Esophagus squamous epithelium (tissue), 5 donors: Measurements from ENCODE around the gene ROMO1. TPM values are rescaled to one million over a fixed set of nuclear protein-coding genes. Genes with fewer than 3 reads are reported as not detected.

Experiments
- DNase-seq: peaks from one replicate; lab custom pipeline; 2025; lab: John Stamatoyannopoulos, UW
- H3K27ac ChIP-seq, 4 donors: fragments of 200-600 bp; sonication (generic); one replicate each; pipeline ENCODE4 v1.5.1; 2016 to 2019; ENCODE audit warnings: mild to moderate bottlenecking in 1 of 4
- H3K27me3 ChIP-seq, 4 donors: fragments of 200-600 bp; sonication (generic); 1 replicate in 3 of 4; 2 replicates in 1 of 4; pipeline versions ENCODE4 v1.5.1 to v1.6.0; 2017 to 2021; ENCODE audit warnings: antibody characterized with exemption in 1 of 4
- H3K36me3 ChIP-seq, 3 donors: fragments of 200-600 bp; sonication (generic); one replicate each; pipeline ENCODE4 v1.5.1; 2016 to 2019
- H3K4me1 ChIP-seq, 3 donors: fragments of 200-600 bp; sonication (generic); one replicate each; pipeline ENCODE4 v1.5.1; 2017 to 2019
- H3K4me3 ChIP-seq, 4 donors: fragments of 200-600 bp; sonication (generic); 1 replicate in 3 of 4; 2 replicates in 1 of 4; pipeline ENCODE4 v1.5.1; 2016 to 2019; ENCODE audit warnings: mild to moderate bottlenecking in 2 of 4, moderate library complexity in 1 of 4
- H3K9me3 ChIP-seq, 3 donors: fragments of 200-600 bp; sonication (generic); one replicate each; pipeline ENCODE4 v1.5.1; 2016 to 2019
- POLR2A ChIP-seq, 4 donors: fragments of 450-650 bp; IDR thresholded peaks; one replicate each; pipeline ENCODE4 v1.6.1; 2017; ENCODE audit warnings: antibody characterized with exemption in 4 of 4, mild to moderate bottlenecking in 4 of 4, moderate library complexity in 3 of 4
- WGBS, 2 donors: methylation state at CpG; one replicate each; pipeline ENCODE4 v1.1.5; 2018; 5-methylcytosine and 5-hydroxymethylcytosine counted together
- intact Hi-C: fragments of 100-400 bp; cut with DNase I; formaldehyde crosslinking; loops from one replicate; pipeline ENCODE4 v1.15.0; 2022
- total RNA-seq, 4 donors: library from RNA; depleted of rRNA; stranded (reverse); fragments of >200 nt; gene quantifications; one replicate each; pipeline ENCODE4 v1.1.0, GENCODE V29; 2016
- TF ChIP-seq, protein P1 (sequence below), 6 experiments: fragments of 450-650 bp in 4 of 6; fragments of 200-600 bp in 2 of 6; sonication (generic) in 2 of 6; IDR thresholded peaks; one replicate each; pipeline ENCODE4 v1.5.1; 2016 to 2019; ENCODE audit warnings: antibody characterized with exemption in 6 of 6, mild to moderate bottlenecking in 4 of 6, moderate library complexity in 4 of 6
- donor health status: DM: yes; HTN: yes; CAD: no.

Gene ROMO1
- total RNA-seq, 4 donors from 2014 or later = 178 to 290 (median 228) TPM

DNA sequence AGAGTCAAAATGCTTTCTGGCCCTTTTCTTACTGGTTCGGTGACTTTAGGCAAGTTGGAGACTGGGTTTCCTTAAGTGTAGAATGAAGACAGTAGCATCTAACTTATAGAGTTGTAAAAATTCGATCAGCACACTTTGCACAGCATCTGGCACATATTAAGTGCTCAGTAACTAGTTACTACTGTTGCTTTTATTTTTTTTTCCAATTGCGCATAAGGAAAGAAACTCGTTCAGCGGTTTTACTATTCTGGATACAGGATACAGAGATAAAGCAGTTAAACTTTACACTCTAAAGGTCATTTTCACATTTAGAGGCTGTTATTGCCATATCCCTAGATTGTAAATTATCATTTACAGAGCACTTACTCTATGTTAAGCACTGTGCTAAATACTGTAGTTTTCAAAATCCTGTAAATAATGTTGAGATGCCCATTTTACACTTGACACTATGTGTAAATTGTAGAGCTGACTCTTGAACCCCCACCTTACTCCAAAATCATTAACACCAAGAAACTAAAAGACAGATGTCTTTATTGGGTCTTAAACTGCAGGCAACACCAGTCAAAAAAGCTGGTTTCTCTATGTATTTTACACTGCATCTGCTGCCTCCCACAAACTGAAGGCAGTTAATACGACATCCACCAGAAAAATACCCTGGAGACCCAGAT, 886 bp downstream of the ROMO1 start:
- 18 to 19% methylated on average over 6 of the region's 6 CpGs for WGBS, 2 donors
- H3K9me3 ChIP-seq = no peaks in the 10 kb centered on the region
- peak overlapping the region; percentile 62 to 97 (median 90) for H3K4me3 ChIP-seq
- no peak for DNase-seq
- TF ChIP-seq, protein P1, sequence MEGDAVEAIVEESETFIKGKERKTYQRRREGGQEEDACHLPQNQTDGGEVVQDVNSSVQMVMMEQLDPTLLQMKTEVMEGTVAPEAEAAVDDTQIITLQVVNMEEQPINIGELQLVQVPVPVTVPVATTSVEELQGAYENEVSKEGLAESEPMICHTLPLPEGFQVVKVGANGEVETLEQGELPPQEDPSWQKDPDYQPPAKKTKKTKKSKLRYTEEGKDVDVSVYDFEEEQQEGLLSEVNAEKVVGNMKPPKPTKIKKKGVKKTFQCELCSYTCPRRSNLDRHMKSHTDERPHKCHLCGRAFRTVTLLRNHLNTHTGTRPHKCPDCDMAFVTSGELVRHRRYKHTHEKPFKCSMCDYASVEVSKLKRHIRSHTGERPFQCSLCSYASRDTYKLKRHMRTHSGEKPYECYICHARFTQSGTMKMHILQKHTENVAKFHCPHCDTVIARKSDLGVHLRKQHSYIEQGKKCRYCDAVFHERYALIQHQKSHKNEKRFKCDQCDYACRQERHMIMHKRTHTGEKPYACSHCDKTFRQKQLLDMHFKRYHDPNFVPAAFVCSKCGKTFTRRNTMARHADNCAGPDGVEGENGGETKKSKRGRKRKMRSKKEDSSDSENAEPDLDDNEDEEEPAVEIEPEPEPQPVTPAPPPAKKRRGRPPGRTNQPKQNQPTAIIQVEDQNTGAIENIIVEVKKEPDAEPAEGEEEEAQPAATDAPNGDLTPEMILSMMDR (IDR thresholded peaks at IDR 0.05) = no peak
- TF ChIP-seq POLR2A (IDR thresholded peaks at IDR 0.05) = no peak
- intact Hi-C loops = no loop called here
- peaks cover 14 to 42% (median 21%) of the 10 kb centered on the region in 3 donors for H3K4me1 ChIP-seq
- H3K27me3 ChIP-seq = no peaks in the 10 kb centered on the region
- H3K36me3 ChIP-seq = peaks cover 14 to 64% (median 23%) of the 10 kb centered on the region in 3 donors
- H3K27ac ChIP-seq = peak overlapping the region; percentile 89 to 98 (median 96)

DNA sequence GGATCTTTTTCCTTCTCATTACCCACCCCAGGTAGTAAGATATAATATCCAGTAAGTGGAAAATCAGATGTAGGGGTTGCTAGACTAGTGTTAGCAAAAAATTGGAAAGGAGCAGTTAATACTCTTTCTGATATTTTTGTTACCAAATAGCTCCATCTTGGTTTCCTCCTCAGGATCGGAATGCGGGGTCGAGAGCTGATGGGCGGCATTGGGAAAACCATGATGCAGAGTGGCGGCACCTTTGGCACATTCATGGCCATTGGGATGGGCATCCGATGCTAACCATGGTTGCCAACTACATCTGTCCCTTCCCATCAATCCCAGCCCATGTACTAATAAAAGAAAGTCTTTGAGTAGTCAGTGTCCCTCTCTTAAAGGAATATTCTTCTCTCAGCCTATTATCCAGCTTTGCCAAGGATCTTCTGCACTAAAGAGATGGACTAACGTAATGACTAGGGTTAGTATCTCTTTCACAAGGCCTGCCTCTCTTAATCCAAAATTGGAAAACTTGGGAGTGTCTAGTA, 1.5 kb downstream of the ROMO1 start:
- no peak for DNase-seq
- peaks cover 19 to 64% (median 28%) of the 10 kb centered on the region in 3 donors for H3K36me3 ChIP-seq

DNA sequence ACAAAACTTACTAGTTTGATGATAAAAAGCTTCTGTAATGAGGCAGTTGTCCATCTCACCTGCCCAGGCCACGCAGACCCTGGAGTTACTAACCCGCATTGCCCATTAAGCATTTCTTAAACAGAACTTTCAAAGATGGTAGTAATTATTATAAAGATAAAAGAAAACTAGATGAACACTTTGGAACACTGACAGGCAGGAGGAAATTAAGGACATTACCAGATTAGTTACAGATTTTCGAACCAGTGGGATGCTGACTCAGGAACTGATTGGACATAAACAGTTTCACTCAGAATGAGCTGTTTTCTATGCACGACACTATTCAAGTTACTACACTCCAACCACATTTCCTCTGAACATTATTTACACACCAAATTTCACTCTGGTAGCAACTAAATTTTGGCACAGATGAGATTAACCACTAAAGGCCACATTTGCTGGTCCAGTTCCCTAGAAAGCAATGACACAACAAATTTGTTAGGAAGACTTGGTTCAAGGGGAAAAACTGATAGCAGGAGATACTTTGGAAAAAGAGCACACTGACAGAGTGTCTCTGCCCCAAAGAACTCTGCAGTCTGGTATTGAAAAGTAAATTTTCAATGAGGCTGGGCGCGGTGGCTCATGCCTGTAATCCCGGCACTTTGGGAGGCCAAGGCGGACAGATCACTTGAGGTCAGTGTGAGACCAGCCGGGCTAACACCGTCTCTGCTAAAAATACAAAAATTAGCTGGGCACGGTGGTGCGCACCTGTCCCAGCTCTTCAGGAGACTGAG, 3.0 kb downstream of the ROMO1 start:
- Histone ChIP-seq H3K27me3 (no peaks in the 10 kb centered on the region), H3K9me3 (no peaks in the 10 kb centered on the region), H3K4me3 (no peak overlapping the region), H3K4me1 (peaks cover 14 to 38% (median 21%) of the 10 kb centered on the region in 3 donors), H3K27ac (no peak overlapping the region), H3K36me3 (peaks cover 19 to 64% (median 39%) of the 10 kb centered on the region in 3 donors)
- WGBS, 2 donors = 76 to 84% methylated on average over 12 of the region's 12 CpGs
- DNase-seq = no peak
- TF ChIP-seq, protein P1 (IDR thresholded peaks at IDR 0.05) = no peak
- intact Hi-C loops = no loop called here

More for the DNA sequence above, 1.5 kb downstream of the ROMO1 start:
- H3K4me3 ChIP-seq = peak overlapping the region in 1 of 4 donors; percentile 85
- H3K9me3 ChIP-seq = no peaks in the 10 kb centered on the region
- intact Hi-C loops = no loop called here
- H3K4me1 ChIP-seq = peaks cover 14 to 42% (median 21%) of the 10 kb centered on the region in 3 donors
- H3K27ac ChIP-seq = peak overlapping the region in 3 of 4 donors; percentile 96 to 98 (median 96)
- WGBS, 2 donors = 83 to 90% methylated on average over 7 of the region's 7 CpGs
- TF ChIP-seq, protein P1 (IDR thresholded peaks at IDR 0.05) = no peak
- TF ChIP-seq POLR2A (IDR thresholded peaks at IDR 0.05) = no peak
- no peaks in the 10 kb centered on the region for H3K27me3 ChIP-seq

DNA sequence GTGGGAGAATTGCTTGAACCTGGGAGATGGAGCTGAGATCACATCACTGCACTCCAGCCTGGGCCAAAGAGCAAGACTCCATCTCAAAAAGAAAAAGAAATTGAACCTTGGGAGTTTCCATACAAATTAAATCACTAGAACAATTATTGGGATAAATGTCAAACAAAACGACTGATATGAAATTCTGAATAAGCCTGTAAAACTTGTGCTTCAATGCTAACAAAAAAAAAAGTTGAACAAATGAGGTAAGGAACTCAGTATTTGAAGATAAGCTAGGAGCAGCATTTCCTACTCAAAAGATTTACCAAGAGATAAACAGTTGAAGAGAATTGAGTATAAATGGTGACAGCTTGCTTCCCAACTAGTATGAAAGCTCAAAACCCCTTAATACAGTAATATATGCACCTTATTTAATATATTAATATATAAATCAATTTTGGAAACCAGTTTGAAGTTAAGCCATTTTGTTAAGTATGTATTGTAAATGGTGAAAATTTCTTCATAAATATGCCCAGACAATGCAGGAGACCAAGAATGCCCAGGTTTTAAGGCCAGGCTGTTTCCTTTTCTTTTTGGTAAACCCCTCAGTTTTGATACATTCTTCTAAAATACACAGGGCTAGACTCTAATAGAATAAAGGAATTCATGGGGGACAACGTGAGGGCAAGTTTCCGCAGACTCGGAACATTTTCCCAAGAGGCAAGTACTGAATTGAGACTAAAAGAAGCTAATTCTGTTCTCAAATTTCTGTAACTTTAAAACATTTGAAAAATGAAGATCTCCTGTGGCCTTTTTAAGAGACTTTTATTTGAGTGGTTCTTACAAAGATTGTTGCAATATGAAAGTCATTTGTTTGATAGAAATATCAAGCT, 3.9 kb downstream of the ROMO1 start:
- DNase-seq = no peak
- TF ChIP-seq, protein P1 (IDR thresholded peaks at IDR 0.05) = no peak
- no peak for TF ChIP-seq POLR2A (IDR thresholded peaks at IDR 0.05)
- Histone ChIP-seq H3K4me1 (peaks cover 11 to 29% (median 13%) of the 10 kb centered on the region in 3 donors), H3K27me3 (no peaks in the 10 kb centered on the region), H3K4me3 (no peak overlapping the region), H3K36me3 (peaks cover 19 to 71% (median 39%) of the 10 kb centered on the region in 3 donors), H3K27ac (no peak overlapping the region), H3K9me3 (no peaks in the 10 kb centered on the region)
- intact Hi-C loops = no loop called here
- WGBS, 2 donors = 61 to 70% methylated on average over 4 of the region's 4 CpGs
